Retinal pigment epithelial cell (primary cell): ENCODE data around the gene FAM174C.
"Not testable (repeated sequence)": the region's sequence is repeated elsewhere in the genome, so short reads cannot be mapped to it uniquely, and the experiment has no call there.

Experiments
- DNase-seq: peaks from one replicate; pipeline ENCODE4 v3.0.0-alpha.2; 2010; ENCODE audit warnings: low read depth
- H3K4me3 ChIP-seq: 2 replicates; pipeline ENCODE4 v1.5.1; 2011; ENCODE audit warnings: mild to moderate bottlenecking, low read length, control low read depth, moderate library complexity
- CTCF ChIP-seq: conservative IDR thresholded peaks from 2 replicates; pipeline ENCODE4 v1.5.1; 2011; ENCODE audit warnings: low read depth, low read length, control low read depth, inconsistent platforms

Gene FAM174C

GRCh38 chr19:1302533-1303239, 27.4 kb downstream of the FAM174C start:
- no peak for TF ChIP-seq CTCF
- DNase-seq, result no peak
- H3K4me3 ChIP-seq, result no peak overlapping the region

DNA sequence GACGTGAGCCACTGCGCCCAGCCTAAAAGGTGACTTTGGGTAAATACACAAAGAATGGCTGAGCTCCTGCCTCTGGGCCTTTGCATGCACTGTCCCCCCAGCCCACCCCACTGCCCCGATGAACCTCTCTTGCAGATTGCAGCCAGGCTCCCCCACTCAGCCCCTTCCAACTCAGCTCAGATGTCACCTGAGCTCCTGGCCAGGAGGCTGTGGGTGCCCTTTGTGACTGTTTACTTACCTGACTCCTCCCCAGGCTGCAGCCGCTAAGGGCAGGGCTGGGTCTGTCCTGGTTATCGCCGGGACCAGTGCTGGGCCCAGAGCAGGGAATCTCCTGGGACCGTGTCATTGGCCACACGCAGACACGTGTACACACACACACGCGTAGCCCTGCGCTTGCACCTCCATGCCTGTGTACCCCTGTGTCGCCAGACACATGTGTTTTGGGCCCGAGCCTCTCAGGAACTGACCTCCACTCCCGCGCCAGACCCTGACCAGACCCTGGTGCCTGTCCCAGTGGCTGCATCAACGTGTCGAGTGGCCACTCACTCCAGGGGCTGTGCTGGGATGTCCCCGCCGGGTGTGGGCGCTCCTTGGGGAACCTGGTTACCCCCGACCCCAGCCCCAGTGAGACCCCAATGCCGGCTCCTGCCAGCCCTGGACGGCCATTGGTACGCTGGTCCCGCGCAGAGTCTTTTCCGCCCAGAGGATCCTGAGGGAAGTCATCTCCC, 29.0 kb downstream of the FAM174C start:
- no peak for TF ChIP-seq CTCF
- no peak for DNase-seq
- H3K4me3 ChIP-seq, result no peak overlapping the region

GRCh38 chr19:1305354-1305753, 30.0 kb downstream of the FAM174C start:
- DNase-seq, H3K4me3 ChIP-seq: not testable (repeated sequence)

DNA sequence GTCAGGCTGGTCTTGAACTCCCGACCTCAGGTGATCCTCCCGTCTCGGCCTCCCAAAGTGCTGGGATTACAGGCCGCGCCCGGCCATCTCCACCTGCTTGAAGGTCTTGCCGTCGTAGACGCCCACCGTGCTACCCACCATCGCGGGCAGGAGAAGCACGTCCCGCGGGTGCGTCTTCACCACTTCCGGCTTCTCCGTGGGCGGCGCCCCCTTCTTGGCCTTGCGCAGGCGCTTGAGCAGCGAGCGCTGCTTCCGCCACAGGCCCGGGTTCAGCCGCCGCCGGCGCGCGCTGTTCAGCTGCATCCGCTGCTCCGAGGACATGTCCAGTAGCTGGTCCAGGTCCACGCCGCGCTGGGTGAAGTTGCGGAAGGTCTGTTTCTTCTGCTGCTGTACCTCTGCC, 32.0 kb downstream of the FAM174C start:
- TF ChIP-seq CTCF, result no peak
- no peak overlapping the region for H3K4me3 ChIP-seq
- DNase-seq, result no peak

- TF ChIP-seq CTCF, result no peak
- no peak for DNase-seq
- no peak overlapping the region for H3K4me3 ChIP-seq
Observed at GRCh38 chr19:1307755-1308303, 32.5 kb downstream of the FAM174C start.

DNA sequence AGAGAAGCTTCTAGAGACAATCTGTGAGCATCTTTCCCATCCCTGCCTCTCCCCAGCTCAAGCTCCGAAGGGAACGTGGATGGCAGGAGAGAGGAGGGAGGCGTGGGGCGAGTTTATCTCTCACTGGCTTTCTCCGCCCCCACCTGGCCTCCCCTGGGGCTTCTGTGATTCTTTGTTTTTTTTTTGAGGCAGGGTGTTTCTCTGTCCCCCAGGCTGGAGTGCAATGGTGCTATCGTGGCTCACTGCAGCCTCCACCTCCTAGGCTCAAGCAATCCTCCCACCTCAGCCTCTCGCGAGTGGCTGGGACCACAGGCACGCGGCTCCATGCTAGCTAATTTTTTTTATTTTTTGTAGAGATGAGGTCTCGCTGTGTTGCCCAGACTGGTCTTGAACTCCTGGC, 33.4 kb downstream of the FAM174C start:
- no peak for TF ChIP-seq CTCF
- no peak overlapping the region for H3K4me3 ChIP-seq
- no peak for DNase-seq

DNA sequence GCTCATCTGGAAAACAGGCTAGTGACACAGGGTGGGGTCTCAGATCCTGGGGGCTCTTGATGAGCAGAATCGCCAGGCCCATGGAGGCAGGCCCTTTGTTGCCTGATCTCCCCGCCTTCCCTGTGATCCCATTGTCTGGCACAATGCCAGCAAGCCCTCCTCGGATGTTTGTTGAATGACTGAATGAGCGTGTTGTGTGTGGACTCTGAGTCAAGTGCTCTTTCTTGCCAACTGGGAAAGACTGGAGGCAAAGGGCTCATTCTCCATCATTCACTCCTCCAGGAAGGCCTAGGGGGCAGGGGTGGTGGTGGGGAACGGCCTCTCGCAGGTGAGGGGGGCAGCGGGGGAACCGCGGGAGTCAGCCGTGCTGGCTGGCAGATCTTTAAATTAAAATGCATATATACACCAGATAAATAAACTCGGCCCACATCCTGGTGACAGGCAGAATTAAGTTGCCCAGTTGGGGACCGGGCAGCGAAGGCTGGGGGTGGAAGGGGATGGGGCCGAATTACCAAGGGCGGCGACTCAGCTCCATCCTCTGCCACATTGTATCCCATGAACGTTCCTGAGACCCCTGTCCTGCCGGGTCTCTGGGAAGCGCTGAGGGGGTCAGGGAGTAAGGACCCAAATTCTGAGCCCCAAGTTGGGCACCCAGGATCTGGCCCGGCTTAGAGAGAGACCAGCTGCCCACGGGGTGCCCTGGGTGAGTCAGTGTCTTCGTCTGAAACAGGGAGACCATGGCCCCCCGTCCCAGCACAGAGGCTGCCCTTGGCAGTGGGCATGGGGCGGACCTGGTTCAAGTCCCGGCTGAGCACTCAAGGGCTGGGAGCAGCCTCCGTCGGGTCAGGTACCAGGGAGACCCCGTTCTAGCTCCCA, 34.9 kb downstream of the FAM174C start:
- DNase-seq, result no peak
- TF ChIP-seq CTCF, result no peak
- no peak overlapping the region for H3K4me3 ChIP-seq
